Testis (tissue), 2 donors: ENCODE measurements around the gene RPS14.

Experiments used
- POLR2A ChIP-seq: fragments of 450-650 bp; IDR thresholded peaks from one replicate; pipeline ENCODE4 v1.6.1; 2017; ENCODE audit warnings: antibody characterized with exemption, mild to moderate bottlenecking, moderate library complexity
- TF ChIP-seq, protein P1 (sequence below), 3 experiments: fragments of 450-650 bp in 2 of 3; fragments of 200-600 bp in 1 of 3; sonication (generic) in 1 of 3; IDR thresholded peaks; one replicate each; pipeline ENCODE4 v1.5.1; 2016 to 2019; ENCODE audit warnings: antibody characterized with exemption in 3 of 3, mild to moderate bottlenecking in 2 of 3, moderate library complexity in 1 of 3

DNA sequence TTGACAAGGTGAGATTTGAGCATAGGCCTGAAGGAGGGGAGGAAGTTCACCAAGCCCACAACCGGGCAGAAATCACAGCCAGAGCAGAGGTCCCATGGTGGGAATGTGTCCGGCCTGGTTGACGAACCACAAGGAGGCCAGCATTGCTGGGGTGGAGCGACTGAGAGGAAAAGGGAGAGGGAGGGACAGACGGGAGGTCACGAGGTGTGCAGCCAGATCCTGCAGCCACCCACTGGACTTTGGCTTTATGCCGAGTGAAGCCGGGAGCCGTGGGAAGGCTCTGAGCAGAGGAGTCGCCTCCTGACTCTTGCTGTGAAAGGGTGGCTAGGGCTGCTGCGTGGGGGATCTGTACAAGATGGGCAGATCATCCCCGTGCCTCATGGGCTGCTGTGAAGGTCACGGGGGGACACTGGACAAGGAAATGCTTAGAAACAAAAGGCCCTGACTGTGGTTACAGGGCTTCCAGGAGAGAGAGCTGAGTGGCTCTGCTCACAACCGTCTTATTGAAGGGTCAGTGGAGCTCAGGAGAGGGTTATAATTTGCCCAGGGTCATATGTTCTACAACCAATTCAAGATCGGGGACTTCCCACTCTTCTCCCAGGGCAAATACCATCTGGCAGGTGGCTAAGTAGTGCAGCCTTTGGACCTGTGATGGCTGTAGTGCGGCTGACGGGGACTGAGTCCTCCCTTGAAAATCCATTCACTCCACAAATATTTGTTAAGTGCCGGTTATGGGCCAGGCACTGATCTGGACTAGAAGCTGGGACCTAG is 21.2 kb downstream of the RPS14 start:
- TF ChIP-seq, protein P1, sequence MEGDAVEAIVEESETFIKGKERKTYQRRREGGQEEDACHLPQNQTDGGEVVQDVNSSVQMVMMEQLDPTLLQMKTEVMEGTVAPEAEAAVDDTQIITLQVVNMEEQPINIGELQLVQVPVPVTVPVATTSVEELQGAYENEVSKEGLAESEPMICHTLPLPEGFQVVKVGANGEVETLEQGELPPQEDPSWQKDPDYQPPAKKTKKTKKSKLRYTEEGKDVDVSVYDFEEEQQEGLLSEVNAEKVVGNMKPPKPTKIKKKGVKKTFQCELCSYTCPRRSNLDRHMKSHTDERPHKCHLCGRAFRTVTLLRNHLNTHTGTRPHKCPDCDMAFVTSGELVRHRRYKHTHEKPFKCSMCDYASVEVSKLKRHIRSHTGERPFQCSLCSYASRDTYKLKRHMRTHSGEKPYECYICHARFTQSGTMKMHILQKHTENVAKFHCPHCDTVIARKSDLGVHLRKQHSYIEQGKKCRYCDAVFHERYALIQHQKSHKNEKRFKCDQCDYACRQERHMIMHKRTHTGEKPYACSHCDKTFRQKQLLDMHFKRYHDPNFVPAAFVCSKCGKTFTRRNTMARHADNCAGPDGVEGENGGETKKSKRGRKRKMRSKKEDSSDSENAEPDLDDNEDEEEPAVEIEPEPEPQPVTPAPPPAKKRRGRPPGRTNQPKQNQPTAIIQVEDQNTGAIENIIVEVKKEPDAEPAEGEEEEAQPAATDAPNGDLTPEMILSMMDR (IDR thresholded peaks at IDR 0.05) = no peak
- no peak for TF ChIP-seq POLR2A
